NCI-H1105 treated with DMSO at 0.1 percent for 48 hours (cell line): ENCODE data around the gene FBRS.
"Not testable (repeated sequence)": the region's sequence is repeated elsewhere in the genome, so short reads cannot be mapped to it uniquely, and the experiment has no call there.

Experiments
- DNase-seq: peaks from one replicate; lab custom pipeline; 2025; lab: John Stamatoyannopoulos, UW

The FBRS gene

GRCh38 chr16:30665155-30665829, 7.1 kb downstream of the FBRS start:
- no peak for DNase-seq

- DNase-seq, result no peak
These were observed 7.6 kb downstream of the FBRS start for GRCh38 chr16:30665830-30666190.

DNA sequence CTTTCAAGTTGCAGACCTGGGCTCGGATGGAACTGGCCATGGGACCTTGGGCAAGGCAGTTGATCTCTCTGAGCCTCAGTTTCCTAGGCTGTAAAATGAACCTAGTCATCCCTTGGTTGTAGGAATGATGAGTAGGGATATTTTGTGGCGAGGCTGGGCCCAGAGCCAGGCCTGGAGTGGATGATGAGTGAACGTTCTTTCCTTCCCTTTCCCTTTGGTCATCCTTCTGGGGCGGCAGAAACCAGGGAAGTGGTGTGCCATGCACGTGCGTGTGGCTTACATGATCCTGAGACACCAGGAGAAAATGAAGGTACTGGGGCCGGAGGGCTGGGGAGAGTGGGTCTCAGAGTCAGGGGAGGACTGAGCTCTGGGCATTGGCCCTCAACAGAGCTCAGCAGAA, 8.4 kb downstream of the FBRS start:
- DNase-seq, result no peak

- no peak for DNase-seq
These were observed 9.2 kb downstream of the FBRS start for GRCh38 chr16:30667361-30667905.

GRCh38 chr16:30668393-30668792, 10.2 kb downstream of the FBRS start:
- DNase-seq, result no peak

DNA sequence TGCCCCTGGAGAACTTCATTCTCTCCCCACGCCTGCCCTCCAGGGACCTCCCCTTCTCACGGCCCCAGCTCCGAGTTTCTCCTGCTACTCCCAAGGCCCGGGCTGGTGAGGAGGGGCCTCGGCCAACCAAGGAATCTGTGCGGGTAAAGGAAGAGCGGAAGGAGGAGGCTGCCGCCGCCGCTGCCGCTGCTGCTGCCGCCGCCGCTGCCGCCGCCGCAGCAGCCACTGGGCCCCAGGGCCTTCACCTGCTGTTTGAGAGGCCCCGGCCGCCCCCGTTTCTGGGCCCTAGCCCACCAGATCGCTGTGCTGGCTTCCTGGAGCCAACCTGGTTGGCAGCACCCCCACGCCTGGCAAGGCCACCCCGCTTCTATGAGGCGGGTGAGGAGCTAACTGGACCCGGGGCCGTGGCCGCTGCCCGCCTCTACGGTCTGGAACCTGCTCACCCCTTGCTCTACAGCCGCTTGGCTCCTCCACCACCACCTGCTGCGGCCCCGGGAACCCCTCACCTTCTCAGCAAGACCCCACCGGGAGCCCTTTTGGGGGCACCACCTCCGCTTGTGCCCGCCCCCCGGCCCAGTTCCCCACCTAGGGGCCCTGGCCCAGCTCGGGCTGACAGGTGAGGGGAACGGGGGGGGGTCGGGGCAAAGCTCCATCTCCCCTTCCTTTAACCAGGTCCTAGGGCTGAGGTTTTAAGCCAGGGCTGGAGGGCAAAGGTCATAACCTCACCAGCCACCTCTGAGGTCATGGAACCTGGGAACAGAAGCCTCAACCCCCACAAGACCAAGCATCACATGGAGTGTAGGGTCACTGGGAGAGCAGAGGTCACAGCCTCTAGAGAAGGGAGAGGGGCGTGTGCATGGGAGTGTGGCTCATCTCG, 11.0 kb downstream of the FBRS start:
- DNase-seq, result no peak

GRCh38 chr16:30669903-30670824, 11.9 kb downstream of the FBRS start:
- no peak for DNase-seq

GRCh38 chr16:30675143-30675542, 16.9 kb downstream of the FBRS start:
- DNase-seq, result no peak

GRCh38 chr16:30677931-30678585, 19.8 kb downstream of the FBRS start:
- DNase-seq, result no peak

GRCh38 chr16:30678586-30678970, 20.3 kb downstream of the FBRS start:
- no peak for DNase-seq

DNA sequence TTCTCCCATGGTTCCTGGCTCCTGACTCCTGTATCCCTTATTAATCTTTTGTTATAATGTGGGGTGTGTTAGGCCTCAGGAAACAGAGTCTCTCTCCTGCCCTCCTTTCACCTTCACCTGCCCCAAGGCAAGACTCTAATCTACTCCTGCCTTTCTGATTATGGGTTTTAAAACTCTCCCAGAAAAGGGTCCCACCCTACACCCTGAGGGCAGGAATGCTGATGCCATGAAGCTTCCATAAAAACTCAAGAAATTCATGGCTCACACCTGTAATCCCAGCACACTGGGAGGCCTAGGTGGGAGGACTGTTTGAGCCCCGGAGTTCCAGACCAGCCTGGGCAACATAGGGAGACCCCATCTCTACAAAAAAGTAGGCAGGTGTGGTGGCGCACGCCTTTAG, 22.1 kb downstream of the FBRS start:
- DNase-seq, result no peak

- no peak for DNase-seq
These were observed 30.5 kb downstream of the FBRS start for GRCh38 chr16:30688701-30689100.

- DNase-seq, result no peak
These were observed 33.7 kb downstream of the FBRS start for GRCh38 chr16:30691907-30692306.

GRCh38 chr16:30692396-30693064, 34.3 kb downstream of the FBRS start:
- DNase-seq, result no peak

GRCh38 chr16:30694926-30695693, 36.9 kb downstream of the FBRS start:
- DNase-seq, result no peak

DNA sequence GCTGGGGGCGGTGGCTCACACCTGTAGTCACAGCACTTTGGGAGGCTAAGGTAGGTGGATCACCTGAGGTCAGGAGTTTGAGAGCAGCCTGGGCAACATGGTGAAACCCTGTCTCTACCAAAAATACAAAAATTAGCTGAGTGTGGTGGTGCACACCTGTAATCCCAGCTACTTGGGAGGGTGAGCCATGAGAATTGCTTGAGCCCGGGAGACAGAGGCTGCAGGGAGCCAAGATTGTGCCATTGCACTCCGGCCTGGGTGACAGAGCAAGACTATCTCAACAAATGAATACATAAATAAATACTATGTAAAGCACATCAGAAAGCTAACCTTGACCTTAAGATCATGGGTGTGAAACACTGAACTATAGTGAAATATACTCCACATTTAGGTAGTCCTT, 38.4 kb downstream of the FBRS start:
- DNase-seq, result not testable (repeated sequence)

- peak; percentile 93 for DNase-seq
These were observed 39.3 kb downstream of the FBRS start for GRCh38 chr16:30697264-30698138.

GRCh38 chr16:30698139-30698815, 40.0 kb downstream of the FBRS start:
- peak; percentile 80 for DNase-seq
